Fibroblast of skin of right biceps (primary cell): Measurements from ENCODE around the gene D2HGDH.
A peak's percentile ranks its signal among the peaks of the same experiment; 100 is the strongest.
"Not testable (repeated sequence)": the region's sequence is repeated elsewhere in the genome, so short reads cannot be mapped to it uniquely, and the experiment has no call there.

ENCODE experiments used
- DNase-seq: peaks from one replicate; pipeline ENCODE4 v3.0.0-alpha.2; 2013

D2HGDH gene

GRCh38 chr2:241726459-241726858 is 8.0 kb upstream of the D2HGDH start:
- no peak for DNase-seq

GRCh38 chr2:241728000-241728399 is 6.4 kb upstream of the D2HGDH start:
- DNase-seq, result no peak

- no peak for DNase-seq
Measured at GRCh38 chr2:241728627-241729026, 5.8 kb upstream of the D2HGDH start.

GRCh38 chr2:241729868-241730267 is 4.6 kb upstream of the D2HGDH start:
- DNase-seq, result no peak

GRCh38 chr2:241730671-241731293 is 3.6 kb upstream of the D2HGDH start:
- no peak for DNase-seq

- DNase-seq, result peak; percentile 50
Measured at GRCh38 chr2:241732513-241733186, 1.8 kb upstream of the D2HGDH start.

GRCh38 chr2:241733391-241734207 is 831 bp upstream of the D2HGDH start:
- DNase-seq, result no peak

- DNase-seq, result no peak
Measured at GRCh38 chr2:241734208-241734466, 293 bp upstream of the D2HGDH start.

- no peak for DNase-seq
Measured at GRCh38 chr2:241736111-241736510, 1.7 kb downstream of the D2HGDH start.

GRCh38 chr2:241738040-241738686 is 3.7 kb downstream of the D2HGDH start:
- no peak for DNase-seq

GRCh38 chr2:241739177-241739576 is 4.7 kb downstream of the D2HGDH start:
- no peak for DNase-seq

GRCh38 chr2:241739651-241740050 is 5.2 kb downstream of the D2HGDH start:
- peak; percentile 49 for DNase-seq

GRCh38 chr2:241741016-241741415 is 6.6 kb downstream of the D2HGDH start:
- DNase-seq, result no peak

- DNase-seq, result no peak
Measured at GRCh38 chr2:241742320-241742939, 8.0 kb downstream of the D2HGDH start.

GRCh38 chr2:241743008-241743407 is 8.6 kb downstream of the D2HGDH start:
- not testable (repeated sequence) for DNase-seq

GRCh38 chr2:241743620-241744019 is 9.2 kb downstream of the D2HGDH start:
- no peak for DNase-seq

GRCh38 chr2:241744028-241744754 is 9.8 kb downstream of the D2HGDH start:
- DNase-seq, result no peak

GRCh38 chr2:241745276-241745675 is 10.8 kb downstream of the D2HGDH start:
- DNase-seq, result no peak

- DNase-seq, result no peak
Measured at GRCh38 chr2:241746084-241746483, 11.7 kb downstream of the D2HGDH start.

- no peak for DNase-seq
Measured at GRCh38 chr2:241748468-241749256, 14.2 kb downstream of the D2HGDH start.

GRCh38 chr2:241750076-241750840 is 15.8 kb downstream of the D2HGDH start:
- no peak for DNase-seq
